Liver (tissue), 9 donors: ENCODE data around the gene THAP7. TPM values are rescaled to one million over a fixed set of nuclear protein-coding genes. Genes with fewer than 3 reads are reported as not detected.

Experiments used
- DNase-seq: peaks from one replicate; pipeline ENCODE4 v3.0.0-alpha.2; 2017; ENCODE audit warnings: low spot score
- H3K27ac ChIP-seq, 2 donors: one replicate each; pipeline ENCODE4 v1.7.0; 2013; ENCODE audit warnings: inconsistent platforms in 2 of 2, low read length in 2 of 2, control low read depth in 1 of 2, low read depth in 1 of 2, mild to moderate bottlenecking in 1 of 2
- H3K27me3 ChIP-seq, 4 donors: one replicate each; pipeline versions ENCODE4 v1.6.1 to v1.7.0; 2013; ENCODE audit warnings: low read length in 3 of 4, inconsistent platforms in 1 of 4, mild to moderate bottlenecking in 1 of 4, moderate library complexity in 1 of 4; ENCODE audit not compliant: control insufficient read depth in 4 of 4, insufficient read depth in 4 of 4
- H3K36me3 ChIP-seq, 4 donors: one replicate each; pipeline versions ENCODE4 v1.6.1 to v1.7.0; 2013; ENCODE audit warnings: low read length in 3 of 4, mild to moderate bottlenecking in 3 of 4, low read depth in 1 of 4, moderate library complexity in 1 of 4; ENCODE audit not compliant: control insufficient read depth in 4 of 4, insufficient read depth in 3 of 4
- H3K4me1 ChIP-seq, 4 donors: one replicate each; pipeline versions ENCODE4 v1.6.1 to v1.7.0; 2013; ENCODE audit warnings: low read length in 3 of 4, mild to moderate bottlenecking in 3 of 4, moderate library complexity in 1 of 4; ENCODE audit not compliant: control insufficient read depth in 4 of 4, insufficient read depth in 4 of 4
- H3K4me3 ChIP-seq, 3 donors: one replicate each; pipeline versions ENCODE4 v1.6.1 to v1.7.0; 2013; ENCODE audit warnings: low read length in 3 of 3, control low read depth in 1 of 3, low read depth in 1 of 3, mild to moderate bottlenecking in 1 of 3
- H3K9ac ChIP-seq, 2 donors: one replicate each; pipeline ENCODE4 v1.7.0; 2013; ENCODE audit warnings: low read length in 2 of 2, mild to moderate bottlenecking in 2 of 2, moderate library complexity in 2 of 2, control low read depth in 1 of 2, low read depth in 1 of 2
- H3K9me3 ChIP-seq, 4 donors: one replicate each; pipeline versions ENCODE4 v1.6.1 to v1.7.0; 2013; ENCODE audit warnings: low read length in 3 of 4; ENCODE audit not compliant: control insufficient read depth in 4 of 4
- ATF3 ChIP-seq: IDR thresholded peaks from 2 replicates; pipeline ENCODE4 v1.6.1; 2016; ENCODE audit warnings: antibody characterized with exemption
- FOXA1 ChIP-seq: IDR thresholded peaks from 2 replicates; pipeline ENCODE4 v1.6.1; 2016; ENCODE audit warnings: antibody characterized with exemption
- FOXA2 ChIP-seq: IDR thresholded peaks from 2 replicates; pipeline ENCODE4 v1.6.1; 2016; ENCODE audit warnings: antibody characterized with exemption
- GABPA ChIP-seq, 2 donors: IDR thresholded peaks in 1 of 2; conservative IDR thresholded peaks in 1 of 2; 2 replicates each; pipeline ENCODE4 v1.6.1; 2016; ENCODE audit warnings: antibody characterized with exemption in 2 of 2, mild to moderate bottlenecking in 1 of 2, moderate library complexity in 1 of 2
- HNF4A ChIP-seq, 2 donors: conservative IDR thresholded peaks; 2 replicates each; pipeline ENCODE4 v1.6.1; 2016; ENCODE audit warnings: antibody characterized with exemption in 2 of 2, mild to moderate bottlenecking in 2 of 2
- HNF4G ChIP-seq: IDR thresholded peaks from 2 replicates; pipeline ENCODE4 v1.6.1; 2016; ENCODE audit warnings: antibody characterized with exemption
- JUND ChIP-seq, 2 donors: IDR thresholded peaks; 2 replicates each; pipeline ENCODE4 v1.6.1; 2016; ENCODE audit warnings: antibody characterized with exemption in 2 of 2
- MAX ChIP-seq: IDR thresholded peaks from 2 replicates; pipeline ENCODE4 v1.6.1; 2016; ENCODE audit warnings: antibody characterized with exemption
- NR2F2 ChIP-seq: IDR thresholded peaks from 2 replicates; pipeline ENCODE4 v1.6.1; 2016; ENCODE audit warnings: antibody characterized with exemption
- RAD21 ChIP-seq, 2 donors: IDR thresholded peaks; 2 replicates each; pipeline ENCODE4 v1.6.1; 2016; ENCODE audit warnings: antibody characterized with exemption in 2 of 2, mild to moderate bottlenecking in 2 of 2
- REST ChIP-seq: IDR thresholded peaks from 2 replicates; pipeline ENCODE4 v1.6.1; 2016; ENCODE audit warnings: antibody characterized with exemption, mild to moderate bottlenecking
- RXRA ChIP-seq, 2 donors: IDR thresholded peaks; 2 replicates each; pipeline ENCODE4 v1.6.1; 2017 to 2018; ENCODE audit warnings: antibody characterized with exemption in 2 of 2, mild to moderate bottlenecking in 1 of 2
- SP1 ChIP-seq: IDR thresholded peaks from 2 replicates; pipeline ENCODE4 v1.6.1; 2018; ENCODE audit warnings: antibody characterized with exemption, mild to moderate bottlenecking
- TAF1 ChIP-seq: conservative IDR thresholded peaks from 2 replicates; pipeline ENCODE4 v1.6.1; 2016; ENCODE audit warnings: antibody characterized with exemption, mild to moderate bottlenecking
- YY1 ChIP-seq: IDR thresholded peaks from 2 replicates; pipeline ENCODE4 v1.6.1; 2016; ENCODE audit warnings: antibody characterized with exemption, mild to moderate bottlenecking
- ZBTB33 ChIP-seq: IDR thresholded peaks from 2 replicates; pipeline ENCODE4 v1.6.1; 2016; ENCODE audit warnings: antibody characterized with exemption
- WGBS: extraction: QIAGEN DNeasy Blood & Tissue Kit; methylation state at CpG from one replicate; pipeline ENCODE4 v1.1.7; 2013; 5-methylcytosine and 5-hydroxymethylcytosine counted together
- polyA plus RNA-seq, 2 donors: library from polyadenylated mRNA; stranded (reverse) in 1 of 2; unstranded in 1 of 2; fragments of 200-250 nt in 1 of 2; fragments of >200 nt in 1 of 2; fragmentation: Nextera tagmentation in 1 of 2; extraction: Ambion mirVana in 1 of 2; gene quantifications; one replicate each; pipeline versions ENCODE4 v1.2.1 to v1.2.3, GENCODE V29; 2013 to 2015
- total RNA-seq, 2 donors: library from RNA; depleted of rRNA; stranded (reverse); fragments of >200 nt; gene quantifications; one replicate each; pipeline ENCODE4 v1.2.3, GENCODE V29; 2014
- TF ChIP-seq, protein P1 (sequence below): fragments of 150-350 bp; IDR thresholded peaks from 2 replicates; pipeline ENCODE4 v1.5.1; 2017; ENCODE audit warnings: improper control_type of control experiment, low read depth, low read length; ENCODE audit not compliant: missing input control
- donor health status: healthy.
- donor health status: healthy.
- donor health status: healthy.
- donor health status: healthy.
- donor health status: healthy.

THAP7 gene
- total and polyA plus RNA-seq, 4 donors = 10.4 to 21.9 (median 19.4) TPM

DNA sequence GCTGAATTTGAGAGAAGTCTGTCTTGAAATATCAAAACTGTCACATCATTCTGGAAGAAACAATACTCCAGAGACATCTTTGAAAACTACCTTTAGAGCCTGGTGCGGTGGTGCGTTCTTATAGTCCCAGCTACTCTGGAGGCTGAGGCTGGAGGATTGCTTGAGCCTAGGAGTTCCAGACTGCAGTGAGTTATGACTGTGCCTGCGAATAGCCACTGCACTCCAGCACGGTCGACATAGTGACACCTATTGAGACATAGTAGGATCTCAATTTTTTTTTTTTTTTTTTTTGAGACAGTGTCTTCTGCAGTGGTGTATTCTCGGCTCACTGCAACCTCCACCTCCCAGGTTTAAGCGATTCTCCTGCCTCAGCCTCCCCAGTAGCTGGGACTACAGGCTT, 46.4 kb downstream of the THAP7 start:
- Histone ChIP-seq H3K9me3 (no peaks in the 10 kb centered on the region), H3K27ac (no peak overlapping the region), H3K36me3 (peaks cover 0 to 7% (median 2%) of the 10 kb centered on the region in 4 donors), H3K4me1 (peaks cover 19 to 63% (median 45%) of the 10 kb centered on the region in 4 donors), H3K9ac (no peak overlapping the region), H3K27me3 (no peaks in the 10 kb centered on the region), H3K4me3 (no peak overlapping the region)
- 77% methylated on average over 7 of the region's 7 CpGs for WGBS
- TF ChIP-seq RAD21 (IDR thresholded peaks at IDR 0.05) (no peak), YY1 (no peak), JUND (IDR thresholded peaks at IDR 0.05) (no peak), GABPA (IDR thresholded peaks at IDR 0.05 in 1 of 2, conservative IDR thresholded peaks at IDR 0.05 in 1 of 2) (no peak), HNF4G (no peak), SP1 (no peak), TAF1 (no peak), RXRA (IDR thresholded peaks at IDR 0.05) (no peak), FOXA1 (no peak), ATF3 (no peak), MAX (no peak), ZBTB33 (no peak)
- TF ChIP-seq, protein P1, sequence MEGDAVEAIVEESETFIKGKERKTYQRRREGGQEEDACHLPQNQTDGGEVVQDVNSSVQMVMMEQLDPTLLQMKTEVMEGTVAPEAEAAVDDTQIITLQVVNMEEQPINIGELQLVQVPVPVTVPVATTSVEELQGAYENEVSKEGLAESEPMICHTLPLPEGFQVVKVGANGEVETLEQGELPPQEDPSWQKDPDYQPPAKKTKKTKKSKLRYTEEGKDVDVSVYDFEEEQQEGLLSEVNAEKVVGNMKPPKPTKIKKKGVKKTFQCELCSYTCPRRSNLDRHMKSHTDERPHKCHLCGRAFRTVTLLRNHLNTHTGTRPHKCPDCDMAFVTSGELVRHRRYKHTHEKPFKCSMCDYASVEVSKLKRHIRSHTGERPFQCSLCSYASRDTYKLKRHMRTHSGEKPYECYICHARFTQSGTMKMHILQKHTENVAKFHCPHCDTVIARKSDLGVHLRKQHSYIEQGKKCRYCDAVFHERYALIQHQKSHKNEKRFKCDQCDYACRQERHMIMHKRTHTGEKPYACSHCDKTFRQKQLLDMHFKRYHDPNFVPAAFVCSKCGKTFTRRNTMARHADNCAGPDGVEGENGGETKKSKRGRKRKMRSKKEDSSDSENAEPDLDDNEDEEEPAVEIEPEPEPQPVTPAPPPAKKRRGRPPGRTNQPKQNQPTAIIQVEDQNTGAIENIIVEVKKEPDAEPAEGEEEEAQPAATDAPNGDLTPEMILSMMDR = no peak
- DNase-seq = no peak

DNA sequence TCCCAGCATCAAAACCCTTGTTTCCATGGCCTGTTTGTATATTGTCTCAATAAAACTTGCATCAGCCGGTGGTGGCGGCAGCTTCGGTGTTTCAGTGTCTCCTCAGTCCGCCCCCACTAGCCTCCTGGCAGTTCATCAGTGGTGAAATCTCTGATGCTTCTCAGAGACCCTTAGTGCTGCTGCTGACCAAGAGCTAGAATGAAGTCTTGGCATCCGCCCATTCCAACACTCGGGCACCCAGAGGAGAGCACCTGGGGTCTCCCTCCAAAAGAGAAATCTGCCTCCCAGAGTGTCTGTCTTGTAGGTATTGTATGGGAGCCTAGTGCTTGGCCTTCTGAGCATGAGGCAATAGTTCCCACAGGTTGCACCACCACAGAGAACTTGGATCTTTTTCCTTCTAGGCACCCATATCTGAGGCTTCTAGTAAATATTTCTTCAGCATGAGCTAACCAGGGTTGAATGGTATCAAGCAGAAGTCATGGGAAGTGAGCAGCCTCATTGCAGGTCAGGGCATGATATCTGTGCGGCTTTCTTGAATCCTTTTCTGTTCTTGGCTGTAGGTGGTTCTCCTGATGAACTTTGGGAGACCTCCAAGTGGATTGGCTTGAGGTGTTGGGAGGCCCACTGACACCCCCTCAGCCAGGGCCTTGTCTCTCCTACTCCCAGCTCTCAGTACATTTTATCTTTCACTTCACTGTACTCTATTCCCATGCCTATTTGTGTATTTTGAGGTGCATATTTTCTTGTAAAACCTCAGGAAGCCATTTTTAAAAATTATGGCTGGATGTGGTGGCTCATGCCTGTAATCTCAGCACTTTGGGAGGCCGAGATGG, 48.0 kb downstream of the THAP7 start:
- Histone ChIP-seq H3K27ac (peak overlapping the region; percentile 67 to 76), H3K9me3 (no peaks in the 10 kb centered on the region), H3K27me3 (no peaks in the 10 kb centered on the region), H3K4me1 (peaks cover 22 to 69% (median 47%) of the 10 kb centered on the region in 4 donors), H3K36me3 (peaks cover 0 to 13% (median 6%) of the 10 kb centered on the region in 4 donors), H3K4me3 (no peak overlapping the region), H3K9ac (no peak overlapping the region)
- WGBS = 62% methylated on average over 8 of the region's 8 CpGs
- no peak for DNase-seq
- peak; percentile 77 to 86 for TF ChIP-seq RXRA (IDR thresholded peaks at IDR 0.05)
- TF ChIP-seq ATF3 = peak; percentile 71
- TF ChIP-seq GABPA (IDR thresholded peaks at IDR 0.05 in 1 of 2, conservative IDR thresholded peaks at IDR 0.05 in 1 of 2) = no peak
- no peak for TF ChIP-seq FOXA2
- no peak for TF ChIP-seq ZBTB33
- TF ChIP-seq HNF4A (conservative IDR thresholded peaks at IDR 0.05) = peak; percentile 73 to 85
- TF ChIP-seq JUND (IDR thresholded peaks at IDR 0.05) = peak in 1 of 2 donors; percentile 76
- TF ChIP-seq REST = peak; percentile 27
- TF ChIP-seq YY1 = peak; percentile 77
- TF ChIP-seq RAD21 (IDR thresholded peaks at IDR 0.05) = peak in 1 of 2 donors; percentile 27
- TF ChIP-seq NR2F2 = no peak
- TF ChIP-seq MAX = no peak
- TF ChIP-seq HNF4G = no peak
- TF ChIP-seq SP1 = no peak
- peak; percentile 47 for TF ChIP-seq FOXA1
- TF ChIP-seq TAF1 = no peak
